Common myeloid progenitor, CD34-positive (primary cell): ENCODE results near the gene PRMT3.
"Not testable (repeated sequence)": the region's sequence is repeated elsewhere in the genome, so short reads cannot be mapped to it uniquely, and the experiment has no call there.

Source experiments
- CTCF ChIA-PET: fragments of 350-600 bp; sonication (Branson Sonifier 250); formaldehyde crosslinking; loops from one replicate; lab custom pipeline; 2021; ENCODE audit warnings: antibody characterized with exemption; lab: Charles Lee
- POLR2A ChIA-PET: fragments of 350-600 bp; sonication (Branson Sonifier 250); formaldehyde crosslinking; loops from one replicate; lab custom pipeline; 2021; ENCODE audit warnings: antibody characterized with exemption; lab: Charles Lee
- DNase-seq, 3 donors: peaks; one replicate each; pipeline versions ENCODE4 v3.0.0 to v3.0.0-alpha.2; 2013
- H3K27ac ChIP-seq, 2 experiments: 1 replicate in 1 of 2; 2 replicates in 1 of 2; pipeline ENCODE4 v1.7.0; 2013; ENCODE audit warnings: inconsistent platforms in 2 of 2, low read length in 2 of 2, mild to moderate bottlenecking in 2 of 2, low read depth in 1 of 2, moderate library complexity in 1 of 2; ENCODE audit not compliant: severe bottlenecking in 2 of 2, insufficient read depth in 1 of 2, poor library complexity in 1 of 2
- H3K27me3 ChIP-seq, 5 experiments: replicated peaks in 2 of 5; 1 replicate in 3 of 5; 2 replicates in 2 of 5; pipeline versions ENCODE4 v1.6.1 to v1.7.0; 2013; ENCODE audit warnings: low read length in 4 of 5, mild to moderate bottlenecking in 2 of 5, moderate library complexity in 2 of 5, inconsistent platforms in 1 of 5; ENCODE audit not compliant: insufficient read depth in 5 of 5, control insufficient read depth in 4 of 5
- H3K36me3 ChIP-seq, 4 experiments: 1 replicate in 2 of 4; 2 replicates in 2 of 4; pipeline versions ENCODE4 v1.6.1 to v1.7.0; 2013; ENCODE audit warnings: low read length in 3 of 4, control low read depth in 1 of 4, mild to moderate bottlenecking in 1 of 4; ENCODE audit not compliant: control insufficient read depth in 4 of 4, insufficient read depth in 4 of 4
- H3K4me1 ChIP-seq, 4 experiments: 1 replicate in 3 of 4; 2 replicates in 1 of 4; pipeline versions ENCODE4 v1.6.1 to v1.7.1; 2013; ENCODE audit warnings: low read length in 3 of 4, mild to moderate bottlenecking in 3 of 4, control low read depth in 1 of 4, inconsistent platforms in 1 of 4, moderate library complexity in 1 of 4; ENCODE audit not compliant: control insufficient read depth in 4 of 4, insufficient read depth in 4 of 4; ENCODE audit errors: control extremely low read depth in 1 of 4
- H3K4me3 ChIP-seq, 7 experiments: 1 replicate in 4 of 7; 2 replicates in 3 of 7; pipeline versions ENCODE4 v1.5.1 to v1.7.0; 2013; ENCODE audit warnings: mild to moderate bottlenecking in 7 of 7, low read length in 6 of 7, moderate library complexity in 6 of 7, inconsistent platforms in 2 of 7, low read depth in 2 of 7, control low read depth in 1 of 7; ENCODE audit not compliant: insufficient read depth in 4 of 7, control insufficient read depth in 1 of 7; ENCODE audit errors: extremely low read depth in 1 of 7
- H3K9me3 ChIP-seq, 5 experiments: 1 replicate in 4 of 5; 2 replicates in 1 of 5; pipeline versions ENCODE4 v1.6.1 to v1.7.1; 2013; ENCODE audit warnings: low read length in 4 of 5, mild to moderate bottlenecking in 2 of 5, inconsistent platforms in 1 of 5, low read depth in 1 of 5, moderate library complexity in 1 of 5; ENCODE audit not compliant: control insufficient read depth in 4 of 5, insufficient read depth in 2 of 5; ENCODE audit errors: control extremely low read depth in 1 of 5
- WGBS: methylation state at CpG from one replicate; pipeline ENCODE4 v1.1.5; 2013; ENCODE audit not compliant: insufficient coverage; 5-methylcytosine and 5-hydroxymethylcytosine counted together

The PRMT3 gene

GRCh38 chr11:20373147-20373546 is 14.4 kb upstream of the PRMT3 start:
- Histone ChIP-seq H3K27me3 (no peaks in the 10 kb centered on the region), H3K27ac (no peak overlapping the region), H3K36me3 (peaks cover 0 to 23% (median 7%) of the 10 kb centered on the region in 4 experiments), H3K4me1 (no peaks in the 10 kb centered on the region), H3K9me3 (no peaks in the 10 kb centered on the region), H3K4me3 (no peak overlapping the region)
- ChIA-PET CTCF (interaction anchor here (1.0 to 1.5 kb wide), 3 partner anchors 13 to 24 kb away, joined by 3 to 6 read pairs (median 5); no protein-coding TSS in a partner anchor), POLR2A (no interaction called here)
- WGBS: over 99% methylated on average over 9 of the region's 13 CpGs
- DNase-seq: no peak

GRCh38 chr11:20373568-20374209 is 13.8 kb upstream of the PRMT3 start:
- DNase-seq: no peak
- H3K4me1 ChIP-seq: no peaks in the 10 kb centered on the region
- no peaks in the 10 kb centered on the region for H3K9me3 ChIP-seq
- H3K36me3 ChIP-seq: peaks cover 0 to 29% (median 7%) of the 10 kb centered on the region in 4 experiments
- ChIA-PET CTCF (interaction anchor here (1.5 kb wide), 1 partner anchor 13 kb away, joined by 3 read pairs; no protein-coding TSS in a partner anchor), POLR2A (no interaction called here)
- H3K27ac ChIP-seq: no peak overlapping the region
- no peak overlapping the region for H3K4me3 ChIP-seq
- H3K27me3 ChIP-seq: no peaks in the 10 kb centered on the region
- WGBS: no CpG with 5 or more reads among the region's 3 CpGs

- WGBS: 88% methylated on average over 2 of the region's 9 CpGs
- ChIA-PET CTCF (interaction anchor here (1.5 kb wide), 1 partner anchor 12 kb away, joined by 3 read pairs; no protein-coding TSS in a partner anchor), POLR2A (no interaction called here)
- H3K4me3 ChIP-seq: no peak overlapping the region
- no peak for DNase-seq
- no peaks in the 10 kb centered on the region for H3K4me1 ChIP-seq
- H3K9me3 ChIP-seq: no peaks in the 10 kb centered on the region
- H3K27ac ChIP-seq: no peak overlapping the region
- H3K27me3 ChIP-seq: no peaks in the 10 kb centered on the region
- H3K36me3 ChIP-seq: peaks cover 0 to 35% (median 10%) of the 10 kb centered on the region in 4 experiments
Observed at GRCh38 chr11:20374741-20375300, 12.7 kb upstream of the PRMT3 start.

GRCh38 chr11:20376162-20376730 is 11.3 kb upstream of the PRMT3 start:
- H3K27me3 ChIP-seq: no peaks in the 10 kb centered on the region
- DNase-seq: no peak
- H3K36me3 ChIP-seq: peaks cover 0 to 34% (median 8%) of the 10 kb centered on the region in 4 experiments
- no peaks in the 10 kb centered on the region for H3K9me3 ChIP-seq
- H3K4me1 ChIP-seq: no peaks in the 10 kb centered on the region
- H3K4me3 ChIP-seq: no peak overlapping the region
- 100% methylated on average over 1 of the region's 3 CpGs for WGBS
- ChIA-PET POLR2A (no interaction called here), CTCF (interaction anchor here (1.7 kb wide), 1 partner anchor 9 kb away, joined by 5 read pairs; no protein-coding TSS in a partner anchor)
- H3K27ac ChIP-seq: no peak overlapping the region

- POLR2A ChIA-PET, H3K9me3 ChIP-seq, H3K27ac ChIP-seq, H3K4me3 ChIP-seq, DNase-seq, H3K27me3 ChIP-seq: not testable (repeated sequence)
- CTCF ChIA-PET: interaction anchor here (1.0 to 1.3 kb wide), 4 partner anchors 13 to 58 kb away, joined by 3 to 6 read pairs (median 5); no protein-coding TSS in a partner anchor
- H3K4me1 ChIP-seq: peaks cover 6 to 27% (median 21%) of the 10 kb centered on the region in 4 experiments
- 77% methylated on average over 9 of the region's 15 CpGs for WGBS
- H3K36me3 ChIP-seq: peaks cover 0 to 17% (median 1%) of the 10 kb centered on the region in 4 experiments
Observed at GRCh38 chr11:20385996-20386395, 1.5 kb upstream of the PRMT3 start.

GRCh38 chr11:20388096-20389055 is 860 bp downstream of the PRMT3 start:
- no peaks in the 10 kb centered on the region for H3K27me3 ChIP-seq
- peak overlapping the region; percentile 55 to 96 (median 84) for H3K4me3 ChIP-seq
- H3K4me1 ChIP-seq: peaks cover 6 to 27% (median 21%) of the 10 kb centered on the region in 4 experiments
- CTCF ChIA-PET: interaction anchor here (1.4 to 1.7 kb wide), 2 partner anchors 9 to 260 kb away, joined by 3 to 6 read pairs; no protein-coding TSS in a partner anchor
- no peaks in the 10 kb centered on the region for H3K9me3 ChIP-seq
- 21% methylated on average over 15 of the region's 25 CpGs for WGBS
- DNase-seq: peak; percentile 10 to 48 (median 41)
- peaks cover 0 to 20% (median 4%) of the 10 kb centered on the region in 4 experiments for H3K36me3 ChIP-seq
- H3K27ac ChIP-seq: peak overlapping the region; percentile 41 to 91
- POLR2A ChIA-PET: interaction anchor here (0.9 kb wide), 1 partner anchor 9 kb away, joined by 3 read pairs; no protein-coding TSS in a partner anchor
